HG02610 (cell line): ENCODE data around the gene P2RY4.
A peak's percentile ranks its signal among the peaks of the same experiment; 100 is the strongest.
"Not testable (repeated sequence)": the region's sequence is repeated elsewhere in the genome, so short reads cannot be mapped to it uniquely, and the experiment has no call there.

Experiments used
- ATAC-seq: cut with Tn5 transposase; IDR thresholded peaks from one replicate; pipeline ENCODE4 v1.9.1; 2021; ENCODE audit warnings: mild to moderate bottlenecking, moderate library complexity; ENCODE audit not compliant: unreplicated experiment

The P2RY4 gene

DNA sequence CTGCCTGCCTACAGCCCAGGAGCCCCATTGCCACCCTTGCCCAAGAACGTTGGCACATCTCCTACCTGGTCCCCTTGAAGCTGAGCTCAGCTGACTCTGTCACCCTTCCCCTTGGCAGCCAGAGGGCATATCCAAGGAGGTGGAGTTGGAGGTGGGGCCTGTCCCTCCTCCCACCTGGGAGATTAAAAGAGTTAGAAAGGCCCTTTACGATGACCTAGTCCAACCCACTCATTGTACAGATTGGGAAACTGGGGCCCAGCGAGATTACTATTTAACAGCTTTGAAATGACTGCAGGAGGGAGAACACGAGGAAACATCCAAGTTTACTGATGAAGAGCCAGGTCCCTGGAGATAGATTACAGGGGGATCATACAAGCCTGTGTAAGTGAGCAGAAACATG lies at the start of gene P2RY4:
Gene P2RY4, minus strand, starts transcription at position 101 of the 400 bp plus-strand sequence. CDS start 580 bp downstream, outside the sequence.
- no peak for ATAC-seq

DNA sequence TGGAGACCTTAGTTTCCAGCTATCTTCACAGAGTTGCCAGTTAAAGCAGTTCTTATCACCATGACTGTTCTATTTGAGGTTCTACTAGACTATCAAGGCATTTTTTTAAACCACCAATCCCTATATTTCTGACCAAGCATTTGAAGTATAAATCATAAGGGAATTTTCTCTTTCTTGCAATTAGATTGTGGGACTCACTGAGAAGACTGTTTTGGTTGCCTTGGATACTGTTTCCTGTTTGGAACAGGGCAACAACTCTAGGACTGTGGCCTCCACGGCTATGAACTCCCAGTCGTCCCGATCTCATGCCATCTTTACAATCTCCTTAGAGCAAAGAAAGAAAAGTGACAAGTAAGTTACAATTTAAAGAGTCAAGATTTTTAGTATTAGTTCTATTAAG lies 41.7 kb upstream of the P2RY4 start:
- ATAC-seq, result no peak

DNA sequence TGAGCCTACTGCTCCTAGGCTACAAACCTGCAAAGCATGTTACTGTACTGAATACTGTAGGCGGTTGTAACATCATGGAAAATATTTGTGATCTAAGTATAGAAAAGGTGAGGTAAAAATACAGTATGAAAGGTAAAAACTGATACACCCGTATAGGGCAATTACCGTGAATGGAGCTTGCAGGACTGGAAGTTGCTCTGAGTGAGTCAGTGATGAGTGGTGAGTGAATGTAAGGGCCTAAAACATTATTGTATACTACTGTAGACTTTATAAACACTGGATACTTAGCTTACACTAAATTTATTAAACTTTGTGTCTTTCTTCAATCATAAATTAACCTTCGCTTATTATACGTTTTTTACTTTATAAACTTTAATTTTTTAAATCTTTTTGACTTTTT lies 33.6 kb upstream of the P2RY4 start:
- ATAC-seq, result no peak

DNA sequence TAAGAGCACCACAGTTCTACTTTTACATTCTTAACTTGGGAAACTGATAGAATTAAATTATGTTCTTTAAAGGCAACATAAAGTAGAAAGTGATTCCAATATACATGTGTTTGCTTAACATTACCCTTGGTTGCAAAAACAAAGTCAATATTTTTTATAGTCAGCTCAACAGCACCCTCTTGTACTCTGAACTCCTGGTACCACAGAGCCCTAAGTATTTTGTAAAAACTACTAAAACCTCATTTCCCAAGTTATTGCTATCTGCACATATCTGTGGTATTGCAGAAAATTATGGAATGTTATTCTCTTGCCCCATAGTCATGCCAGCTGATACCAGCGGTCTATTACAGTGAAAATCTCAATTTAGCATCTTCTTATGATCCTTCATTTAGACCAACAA lies 32.8 kb upstream of the P2RY4 start:
- ATAC-seq, result no peak

DNA sequence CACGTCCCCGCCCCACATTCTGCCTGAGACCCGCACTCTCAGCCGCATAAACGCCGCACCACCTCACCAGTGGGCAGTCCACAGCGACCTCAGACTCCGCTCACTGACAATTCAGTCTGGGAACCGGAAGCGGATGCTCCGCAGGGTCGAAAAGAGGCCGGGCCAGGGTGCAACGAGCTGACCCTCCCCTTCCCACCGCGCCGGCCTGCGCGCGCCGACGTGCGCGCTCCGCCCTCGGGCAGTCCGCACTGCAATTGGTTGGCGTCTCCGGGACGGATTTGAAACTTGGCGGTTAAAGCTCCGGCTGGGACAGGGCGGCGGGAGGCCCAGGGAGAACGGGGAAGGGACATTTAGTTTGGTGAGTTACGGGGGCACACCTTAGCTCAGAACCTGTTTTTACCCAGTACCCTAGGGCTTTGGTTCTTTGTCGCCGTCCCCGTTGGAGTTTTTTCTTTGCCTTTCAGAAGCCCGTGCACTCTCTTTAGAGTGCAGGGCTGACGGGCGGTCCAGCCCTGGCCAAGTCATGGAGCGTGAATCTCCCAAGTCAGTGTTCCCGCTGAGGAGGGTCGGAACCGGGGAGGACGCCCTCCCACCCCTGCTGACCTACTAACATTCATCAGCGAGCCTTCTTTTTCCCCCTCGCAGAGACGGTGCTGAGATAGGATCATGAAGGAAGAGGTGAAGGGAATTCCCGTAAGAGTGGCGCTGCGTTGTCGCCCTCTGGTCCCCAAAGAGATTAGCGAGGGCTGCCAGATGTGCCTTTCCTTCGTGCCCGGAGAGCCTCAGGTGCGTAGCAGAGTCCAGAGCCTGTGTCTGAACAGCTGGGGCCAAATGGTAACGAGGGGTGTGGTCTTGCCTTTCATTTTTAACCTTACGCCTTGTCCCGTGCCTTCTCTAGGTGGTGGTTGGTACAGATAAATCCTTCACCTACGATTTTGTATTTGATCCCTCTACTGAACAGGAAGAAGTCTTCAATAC lies 30.1 kb upstream of the P2RY4 start, which contains the start of the genes KIF4A and PDZD11:
Gene KIF4A, plus strand, starts transcription at position 312 of the 978 bp plus-strand sequence. Its CDS starts 355 bp downstream, at position 667.
Gene PDZD11, minus strand, starts transcription at position 135 of the 978 bp plus-strand sequence. CDS start 586 bp downstream, outside the sequence.
- peak; percentile 99 for ATAC-seq

DNA sequence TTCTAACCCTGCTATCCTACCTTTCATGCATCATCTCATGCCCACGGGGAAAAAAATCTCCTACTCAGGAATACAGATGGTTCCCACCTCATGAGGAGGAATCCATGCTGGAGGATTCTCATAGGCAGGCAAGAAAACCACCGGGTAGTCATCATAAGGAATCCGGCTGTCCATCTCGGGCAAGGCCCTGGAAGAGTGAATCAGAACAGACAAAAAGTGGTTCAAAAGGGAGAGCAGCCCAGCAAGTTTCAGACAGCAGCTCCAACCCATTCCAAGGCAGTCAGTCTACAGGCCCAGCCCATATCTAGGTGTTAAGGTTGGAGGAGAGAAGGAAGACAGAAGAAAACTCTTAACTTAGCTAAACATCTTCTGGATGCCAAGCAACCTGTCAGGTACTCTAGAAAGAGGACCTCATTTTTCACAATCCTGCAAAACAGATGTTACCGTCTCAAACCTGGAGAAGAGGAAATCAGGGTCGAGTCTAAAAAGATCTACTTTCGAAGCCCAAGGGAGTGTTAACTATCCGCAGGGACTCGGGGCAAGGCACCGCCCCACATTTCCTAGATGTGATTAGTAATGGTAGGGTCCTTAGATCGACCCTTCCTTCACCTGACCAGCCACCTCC lies 29.3 kb upstream of the P2RY4 start:
- ATAC-seq, result peak; percentile 18

DNA sequence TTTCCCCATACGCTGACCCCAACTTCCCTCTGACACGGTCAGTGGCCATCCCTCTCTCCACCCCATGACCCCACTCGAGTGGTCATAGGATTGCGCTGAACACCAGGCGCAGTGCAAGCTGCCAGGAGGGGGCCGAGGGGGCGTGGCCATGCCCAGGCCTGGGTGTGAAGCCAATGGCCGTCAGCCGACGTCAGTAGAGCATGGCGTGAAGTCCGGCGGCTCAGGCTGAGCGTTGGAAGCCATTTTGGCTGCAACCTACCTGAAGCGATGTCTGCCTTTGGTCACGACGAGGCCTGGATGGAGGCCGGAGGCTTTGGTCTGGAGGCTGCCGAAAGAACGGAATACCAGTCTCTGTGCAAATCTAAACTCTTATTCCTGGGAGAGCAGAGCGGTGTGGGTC lies 21.9 kb upstream of the P2RY4 start, which contains the start of gene RAB41:
Gene RAB41, plus strand, starts transcription at position 222 of the 400 bp plus-strand sequence. Its CDS starts 46 bp downstream, at position 268.
- no peak for ATAC-seq

- ATAC-seq, result no peak
These were observed 20.6 kb upstream of the P2RY4 start for GRCh38 chrX:70280573-70280972.

DNA sequence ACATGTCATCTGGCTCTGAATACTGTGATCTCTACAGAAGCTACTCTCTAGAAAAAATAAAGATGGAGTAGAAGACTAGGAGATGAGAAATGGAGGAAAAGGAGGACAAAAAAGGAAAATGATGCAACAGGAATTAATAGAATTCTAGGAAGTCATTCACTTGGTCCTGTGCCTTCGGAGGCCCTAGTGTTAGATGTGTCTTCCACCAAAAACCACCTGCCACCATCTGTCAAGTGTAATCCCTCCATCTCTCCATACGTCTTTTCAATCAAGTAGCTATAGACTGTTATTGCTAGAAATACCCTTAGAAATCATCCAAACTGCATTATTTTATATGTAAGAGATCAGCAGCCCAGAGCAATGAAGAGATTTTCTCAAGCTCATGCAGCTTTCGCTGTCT lies 19.1 kb upstream of the P2RY4 start:
- ATAC-seq, result no peak

- ATAC-seq, result not testable (repeated sequence)
These were observed 14.0 kb upstream of the P2RY4 start for GRCh38 chrX:70274029-70274428.

DNA sequence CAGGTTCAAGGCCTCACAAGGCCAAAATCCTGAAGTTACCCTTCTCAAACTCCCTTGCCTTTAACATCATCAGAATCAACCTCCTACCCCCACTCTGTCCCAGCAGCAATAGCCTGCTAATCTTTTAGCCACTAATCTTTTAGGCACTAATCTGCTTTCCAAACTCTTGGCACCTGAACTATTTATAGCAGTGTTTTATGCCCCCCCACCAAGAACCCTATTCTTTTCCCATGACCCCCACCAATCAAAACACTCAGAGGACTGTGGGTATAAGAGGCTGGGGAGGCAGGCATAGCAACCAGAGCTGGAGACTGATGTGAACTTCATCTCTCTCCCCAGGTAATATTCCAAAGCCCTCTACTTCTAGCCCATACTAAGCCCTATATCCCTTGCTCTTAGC lies 8.0 kb upstream of the P2RY4 start, which contains the start of gene ARR3:
Gene ARR3, plus strand, starts transcription at position 301 of the 400 bp plus-strand sequence. CDS start 1,052 bp downstream, outside the sequence.
- no peak for ATAC-seq

DNA sequence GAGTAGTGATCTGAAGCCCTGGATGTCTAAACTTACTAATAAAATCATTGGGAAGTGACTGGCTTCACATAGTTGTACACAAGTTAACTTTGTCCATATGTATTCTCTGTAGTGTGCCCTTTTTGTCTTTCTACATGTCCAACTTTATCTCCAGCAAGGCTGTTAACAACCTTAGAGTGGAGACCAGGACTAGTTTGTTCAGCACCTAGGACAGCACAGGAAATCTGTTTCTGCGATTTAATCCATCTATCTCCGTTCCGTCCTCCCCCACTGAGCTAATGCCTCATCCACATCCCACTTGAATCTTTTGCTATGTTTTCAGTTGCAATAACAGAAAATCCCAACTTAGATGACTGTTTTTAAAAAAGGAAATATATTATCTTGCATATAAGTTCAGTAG lies 4.8 kb upstream of the P2RY4 start:
- ATAC-seq, result no peak

DNA sequence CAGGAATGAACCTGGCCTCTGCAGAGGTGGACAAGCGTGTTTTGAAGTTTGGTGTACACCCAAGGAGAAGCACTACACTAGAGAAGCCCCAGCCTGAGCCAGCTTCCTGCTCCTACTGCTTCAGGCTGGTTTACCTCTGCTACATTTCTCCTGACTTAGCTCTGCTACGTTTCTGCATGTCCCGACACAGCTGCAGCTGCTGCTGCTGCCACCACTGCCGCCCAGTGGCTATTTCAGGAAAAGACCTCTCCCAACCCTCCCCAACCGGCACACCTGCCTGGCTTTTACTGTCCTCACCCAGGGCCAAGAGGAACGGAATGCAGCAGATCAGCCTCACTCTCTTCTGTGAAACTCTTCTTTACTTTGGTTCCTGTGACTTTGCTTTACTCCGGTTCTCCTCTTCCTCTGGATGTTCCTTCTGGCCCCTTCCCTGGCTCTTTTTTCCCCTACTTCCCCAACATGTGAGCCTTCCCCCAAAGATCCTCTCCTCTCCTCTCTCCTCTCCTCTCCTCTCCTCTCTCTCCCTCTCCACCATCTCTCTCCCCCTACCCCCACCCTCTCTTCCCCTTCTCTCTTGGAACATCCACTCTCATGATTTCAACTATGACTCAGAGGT lies 3.1 kb upstream of the P2RY4 start:
- ATAC-seq, result no peak

GRCh38 chrX:70257423-70258288 lies 2.3 kb downstream of the P2RY4 start:
- no peak for ATAC-seq

DNA sequence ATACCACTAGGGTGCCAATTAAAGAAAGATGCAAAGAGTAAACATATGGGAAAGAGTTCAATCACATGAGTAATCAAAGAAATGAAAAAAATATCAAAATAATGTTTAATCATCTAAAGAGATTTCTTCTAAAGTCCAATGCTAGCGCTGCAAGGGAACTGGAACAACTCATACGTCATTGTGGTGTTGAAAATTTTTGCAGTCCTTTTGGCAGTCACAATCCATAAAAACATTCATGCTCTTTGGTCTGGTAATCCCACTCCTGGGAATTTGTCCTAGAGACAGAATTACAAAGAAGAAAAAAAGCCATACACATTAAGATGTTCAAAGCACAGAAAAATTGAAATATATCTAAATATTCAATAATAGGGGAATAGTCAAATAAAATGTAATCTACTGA lies 4.6 kb downstream of the P2RY4 start:
- no peak for ATAC-seq

- no peak for ATAC-seq
These were observed 5.1 kb downstream of the P2RY4 start for GRCh38 chrX:70254909-70255308.

DNA sequence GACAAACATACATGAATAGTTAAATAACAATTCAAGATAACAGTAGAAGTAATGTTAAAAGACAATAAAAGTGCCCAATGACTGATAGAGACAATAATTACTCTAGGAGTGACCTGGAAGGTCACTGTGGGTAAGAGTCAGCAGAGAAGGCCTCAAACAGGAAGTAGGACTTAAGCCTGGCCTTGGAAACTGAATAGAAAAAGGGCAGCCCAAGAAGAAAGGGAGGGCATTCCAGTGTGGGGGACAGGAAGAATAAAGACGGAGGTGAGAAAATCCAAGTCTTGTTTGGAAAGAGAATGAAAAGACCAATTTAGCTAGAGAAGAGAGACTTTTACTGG lies 6.0 kb downstream of the P2RY4 start:
- ATAC-seq, result no peak

DNA sequence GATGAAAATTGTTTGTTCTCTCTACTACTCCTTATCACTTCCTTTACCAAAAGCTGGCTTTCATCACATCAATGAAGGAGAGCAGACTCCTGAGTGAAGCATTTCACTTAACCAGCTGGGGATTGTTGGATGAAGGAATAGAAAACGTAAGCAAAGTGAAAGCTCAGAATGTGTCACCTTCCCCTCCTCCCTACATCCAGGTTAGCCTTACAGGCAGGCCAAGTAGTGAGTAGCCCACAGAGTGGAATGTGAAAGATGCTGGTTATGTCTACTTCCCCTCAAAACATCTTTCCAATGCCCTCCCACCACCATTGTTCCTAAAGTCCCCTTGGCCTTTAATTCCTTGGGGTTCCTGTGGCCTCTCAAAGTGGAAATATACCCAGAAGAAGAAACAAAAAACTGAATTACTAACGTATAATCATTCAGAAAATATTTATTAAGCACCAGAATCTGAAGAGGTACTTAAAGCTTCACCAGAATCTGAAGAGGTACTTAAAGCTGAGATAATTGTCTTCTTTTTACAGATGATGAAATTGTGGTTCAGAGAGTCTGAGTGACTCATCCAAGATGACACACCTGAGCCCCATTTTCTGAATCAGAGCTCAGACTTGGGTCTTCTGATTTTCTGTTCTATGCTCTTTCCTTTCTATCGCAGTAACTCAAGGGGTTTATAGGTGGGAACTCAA lies 6.5 kb downstream of the P2RY4 start:
- ATAC-seq, result no peak

DNA sequence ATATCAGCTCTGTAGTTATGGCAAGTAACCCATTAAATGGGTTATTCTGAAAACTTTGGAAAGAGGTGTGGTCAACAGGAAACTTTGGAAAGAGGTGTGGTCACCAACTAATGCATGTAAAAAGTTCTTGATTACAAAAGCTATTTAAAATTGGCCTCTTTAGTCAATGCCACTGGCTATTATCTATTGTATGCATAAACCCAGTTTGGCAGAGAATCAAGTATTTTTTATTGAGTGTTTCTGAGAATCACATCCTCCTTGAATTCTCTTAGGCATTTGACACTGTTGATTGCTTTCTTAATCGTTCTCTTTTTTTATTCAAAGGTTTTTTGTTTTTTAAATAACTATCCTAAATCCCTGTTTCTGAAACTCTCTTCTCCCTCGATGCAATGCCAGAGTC lies 7.5 kb downstream of the P2RY4 start:
- ATAC-seq, result no peak

- ATAC-seq, result no peak
These were observed 12.8 kb downstream of the P2RY4 start for GRCh38 chrX:70247252-70247651.
